HepG2 (cell line): ENCODE data around the gene NEMF. TPM values are rescaled to one million over a fixed set of nuclear protein-coding genes. Genes with fewer than 3 reads are reported as not detected.

ENCODE experiments used
- ATF5 ChIP-seq: sonication (generic); formaldehyde crosslinking; IDR thresholded peaks from 2 replicates; pipeline ENCODE4 v1.4.0; 2020; ENCODE audit warnings: mild to moderate bottlenecking, low read depth, missing genetic modification reagents
- ESRRA ChIP-seq: sonication (generic); formaldehyde crosslinking; IDR thresholded peaks from 2 replicates; pipeline ENCODE4 v1.5.1; 2020; ENCODE audit warnings: mild to moderate bottlenecking, low read depth, missing genetic modification reagents
- FIP1L1 ChIP-seq: fragments of 200-400 bp; formaldehyde crosslinking; IDR thresholded peaks from 2 replicates; pipeline ENCODE4 v1.6.1; 2018; ENCODE audit warnings: low read depth, mild to moderate bottlenecking, low read length, moderate library complexity, borderline replicate concordance; ENCODE audit not compliant: insufficient read depth
- FOXJ3 ChIP-seq: sonication (generic); formaldehyde crosslinking; IDR thresholded peaks from 2 replicates; pipeline ENCODE4 v1.4.0; 2020; ENCODE audit warnings: missing genetic modification reagents, mild to moderate bottlenecking, borderline replicate concordance
- GPBP1L1 ChIP-seq: sonication (generic); formaldehyde crosslinking; IDR thresholded peaks from 2 replicates; pipeline ENCODE4 v1.5.0; 2020; ENCODE audit warnings: mild to moderate bottlenecking, missing genetic modification reagents
- NCOR1 ChIP-seq: fragments of 200-600 bp; sonication (generic); IDR thresholded peaks from 2 replicates; pipeline ENCODE4 v1.7.0; 2017; ENCODE audit warnings: antibody characterized with exemption, low read length, borderline replicate concordance
- PHF21A ChIP-seq: sonication (generic); formaldehyde crosslinking; IDR thresholded peaks from 2 replicates; pipeline ENCODE4 v1.5.0; 2020; ENCODE audit warnings: mild to moderate bottlenecking, missing genetic modification reagents
- RARA ChIP-seq: IDR thresholded peaks from 2 replicates; pipeline ENCODE4 v1.6.1; 2016; ENCODE audit warnings: missing genetic modification reagents, missing compliant biosample characterization
- RBM22 ChIP-seq: fragments of 200-400 bp; formaldehyde crosslinking; optimal IDR thresholded peaks from 2 replicates; pipeline ENCODE3; 2017; ENCODE audit warnings: mild to moderate bottlenecking, low read length, moderate library complexity
- SNAPC5 ChIP-seq: sonication (generic); formaldehyde crosslinking; IDR thresholded peaks from 2 replicates; pipeline ENCODE4 v1.8.1; 2023; ENCODE audit warnings: mild to moderate bottlenecking, missing genetic modification reagents, borderline replicate concordance
- THAP11 ChIP-seq: IDR thresholded peaks from 2 replicates; pipeline ENCODE4 v1.6.1; 2016; ENCODE audit warnings: missing biosample characterization, missing genetic modification reagents
- USF2 ChIP-seq, 2 experiments: sonication (generic) in 1 of 2; formaldehyde crosslinking in 1 of 2; IDR thresholded peaks; 2 replicates each; pipeline versions ENCODE4 v1.5.1 to v1.6.1; 2011 to 2020; ENCODE audit warnings: borderline replicate concordance in 1 of 2, low read depth in 1 of 2, low read length in 1 of 2, mild to moderate bottlenecking in 1 of 2, missing genetic modification reagents in 1 of 2, moderate library complexity in 1 of 2
- ZBTB3 ChIP-seq: sonication (generic); formaldehyde crosslinking; IDR thresholded peaks from 2 replicates; pipeline ENCODE4 v1.4.0; 2020; ENCODE audit warnings: low read depth, mild to moderate bottlenecking, moderate library complexity, missing genetic modification reagents, borderline replicate concordance
- ZEB1 ChIP-seq: IDR thresholded peaks from 2 replicates; pipeline ENCODE4 v1.6.1; 2012; ENCODE audit warnings: mild to moderate bottlenecking, low read depth, inconsistent platforms; ENCODE audit not compliant: insufficient replicate concordance
- ZHX1 ChIP-seq: sonication (generic); formaldehyde crosslinking; IDR thresholded peaks from 2 replicates; pipeline ENCODE4 v1.8.1; 2022; ENCODE audit warnings: low read depth, mild to moderate bottlenecking, missing genetic modification reagents
- ZNF12 ChIP-seq: sonication (generic); formaldehyde crosslinking; IDR thresholded peaks from 2 replicates; pipeline ENCODE4 v1.5.0; 2020; ENCODE audit warnings: missing genetic modification reagents
- ZNF24 ChIP-seq: fragments of 450-650 bp; IDR thresholded peaks from 2 replicates; pipeline ENCODE4 v1.6.1; 2017; ENCODE audit warnings: antibody characterized with exemption, mild to moderate bottlenecking
- ZNF333 ChIP-seq: sonication (generic); formaldehyde crosslinking; IDR thresholded peaks from 2 replicates; pipeline ENCODE4 v1.4.0; 2020; ENCODE audit warnings: mild to moderate bottlenecking, missing genetic modification reagents, borderline replicate concordance
- ZNF704 ChIP-seq: sonication (generic); formaldehyde crosslinking; IDR thresholded peaks from 2 replicates; pipeline ENCODE4 v1.8.1; 2023; ENCODE audit warnings: mild to moderate bottlenecking, inconsistent platforms, moderate library complexity, missing genetic modification reagents, borderline replicate concordance
- polyA plus RNA-seq, 8 experiments: library from polyadenylated mRNA; depleted of rRNA in 3 of 8; stranded (reverse) in 7 of 8; unstranded in 1 of 8; fragments of >200 nt; fragmentation: Illumina TruSeq in 4 of 8; extraction: Trizol in 4 of 8; gene quantifications; 2 replicates each; pipeline versions ENCODE4 v1.2.1 to v1.2.3, GENCODE V29; 2011 to 2016; ENCODE audit warnings: low read depth in 4 of 8, missing spikeins in 1 of 8, mixed read lengths in 1 of 8; ENCODE audit not compliant: insufficient read depth in 1 of 8
- total RNA-seq, 5 experiments: library from RNA; depleted of rRNA; stranded (reverse); fragments of >200 nt; fragmentation: Illumina TruSeq; extraction: Trizol; gene quantifications; 2 replicates each; pipeline ENCODE4 v1.2.3, GENCODE V29; 2016; ENCODE audit warnings: low read depth in 1 of 5

The NEMF gene
- total and polyA plus RNA-seq, 2 of the 13 experiments (the other 11 are each of a cell fraction or from before 2014, with no cell fraction given) = 21.3 to 57.9 TPM

- TF ChIP-seq ESRRA (CRISPR knock-in tag) (no peak), GPBP1L1 (CRISPR knock-in tag) (no peak), RBM22 (no peak), RARA (CRISPR knock-in tag) (peak; percentile 7; the same call in 1 of the 2 replicates), ZNF12 (CRISPR knock-in tag) (no peak), USF2 (IDR thresholded peaks at IDR 0.05; ENCODE audit: low read depth, low read length) (no peak), USF2 (CRISPR knock-in tag; IDR thresholded peaks at IDR 0.05; ENCODE audit: borderline replicate concordance) (0 out of 2 replicates have a peak, but pooled peaks have one; percentile 15), THAP11 (CRISPR knock-in tag) (peak; percentile 86), FOXJ3 (no peak), FIP1L1 (no peak), ZNF704 (CRISPR knock-in tag) (no peak; the same call in 1 of the 2 replicates), ZHX1 (CRISPR knock-in tag) (no peak), ZBTB3 (no peak), ATF5 (no peak), PHF21A (CRISPR knock-in tag) (peak; percentile 44; the same call in 1 of the 2 replicates), SNAPC5 (CRISPR knock-in tag) (no peak), ZEB1 (no peak), ZNF333 (CRISPR knock-in tag) (peak; percentile 72; the same call in 1 of the 2 replicates), ZNF24 (0 out of 2 replicates have a peak, but pooled peaks have one; percentile 9), NCOR1 (peak; percentile 56; the same call in 1 of the 2 replicates)
Measured at GRCh38 chr14:49852301-49853157, at the start of gene NEMF (continued).
